Epithelial cell of esophagus (primary cell): Measurements from ENCODE around the gene NEB.

ENCODE experiments used
- DNase-seq: peaks from one replicate; pipeline ENCODE4 v3.0.0; 2010; ENCODE audit warnings: low read depth
- H3K4me3 ChIP-seq: 2 replicates; pipeline ENCODE4 v1.5.1; 2011; ENCODE audit warnings: mild to moderate bottlenecking, low read length, control low read depth
- CTCF ChIP-seq: IDR thresholded peaks from 2 replicates; pipeline ENCODE4 v1.5.1; 2011; ENCODE audit warnings: low read depth, mild to moderate bottlenecking, low read length, control low read depth, inconsistent platforms; ENCODE audit not compliant: insufficient read depth; ENCODE audit errors: missing control alignments

NEB gene

GRCh38 chr2:151770995-151771394 lies 36.7 kb upstream of the NEB start:
- DNase-seq = no peak
- TF ChIP-seq CTCF = no peak
- H3K4me3 ChIP-seq = no peak overlapping the region

GRCh38 chr2:151769606-151770005 lies 35.3 kb upstream of the NEB start:
- no peak overlapping the region for H3K4me3 ChIP-seq
- DNase-seq = no peak
- TF ChIP-seq CTCF = no peak

- DNase-seq = no peak
- no peak for TF ChIP-seq CTCF
- H3K4me3 ChIP-seq = no peak overlapping the region
These were observed 33.3 kb upstream of the NEB start for GRCh38 chr2:151767536-151767935.

GRCh38 chr2:151766437-151767153 lies 32.3 kb upstream of the NEB start:
- TF ChIP-seq CTCF = no peak
- DNase-seq = no peak

GRCh38 chr2:151765760-151766410 lies 31.6 kb upstream of the NEB start:
- DNase-seq = no peak

More at GRCh38 chr2:151766437-151767153, 32.3 kb upstream of the NEB start:
- H3K4me3 ChIP-seq = no peak overlapping the region

GRCh38 chr2:151762694-151763093 lies 28.4 kb upstream of the NEB start:
- no peak for DNase-seq

More at GRCh38 chr2:151765760-151766410, 31.6 kb upstream of the NEB start:
- no peak for TF ChIP-seq CTCF
- no peak overlapping the region for H3K4me3 ChIP-seq

More at GRCh38 chr2:151762694-151763093, 28.4 kb upstream of the NEB start:
- H3K4me3 ChIP-seq = no peak overlapping the region
- TF ChIP-seq CTCF = no peak
